ENCODE data around the gene SPSB4. TPM values are rescaled to one million over a fixed set of nuclear protein-coding genes. Genes with fewer than 3 reads are reported as not detected.

SPSB4 gene
- polyA plus RNA-seq, 4 donors: 0.27 to 0.56 TPM; not detected in 2

DNA sequence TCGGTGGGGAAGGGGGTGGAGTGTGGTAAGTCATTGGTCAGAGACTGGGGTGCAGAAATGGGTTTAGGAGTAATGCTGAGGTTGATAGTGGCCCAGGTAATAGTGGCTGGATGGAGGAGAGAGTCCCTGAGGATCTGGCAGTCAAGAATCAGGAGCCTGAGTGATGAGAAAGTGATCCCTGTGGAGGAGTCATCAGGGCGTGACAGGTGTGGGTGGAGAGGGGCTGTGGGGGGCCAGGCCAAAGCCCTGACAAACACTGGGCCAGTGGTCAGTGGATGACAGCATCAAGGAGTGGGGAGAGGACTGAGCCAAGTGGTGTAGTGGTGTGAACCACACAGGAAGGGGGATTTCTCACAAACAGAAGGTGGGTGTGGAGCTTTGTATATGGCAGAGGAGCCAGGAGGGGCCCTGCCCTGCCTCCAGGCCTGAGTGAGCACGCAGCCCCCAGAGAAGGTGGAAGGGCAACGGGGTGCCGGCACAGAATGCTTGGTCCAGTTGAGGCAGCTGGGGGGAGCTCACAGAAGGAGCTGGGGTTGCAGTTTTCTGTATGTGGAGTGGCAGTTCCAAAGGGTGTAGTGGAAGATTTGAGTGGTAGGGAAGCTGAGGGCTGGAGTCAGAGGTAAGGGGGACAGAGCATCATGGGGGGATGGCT lies 77.1 kb downstream of the SPSB4 start:
- no peak overlapping the region for H3K4me3 ChIP-seq (ENCODE audit: low read depth in 1 of 3, low read length in 3 of 3)
- WGBS, 3 donors: 86 to 89% (median 88%) methylated on average over 5 of the region's 5 CpGs
- H3K36me3 ChIP-seq (ENCODE audit: control insufficient read depth in 3 of 3, insufficient read depth in 2 of 3, low read depth in 1 of 3, low read length in 3 of 3): peaks cover 0 to 2% (median 0%) of the 10 kb centered on the region in 3 donors
- no peak overlapping the region for H3K27ac ChIP-seq (ENCODE audit: low read depth in 1 of 3, low read length in 2 of 3)
- no peaks in the 10 kb centered on the region for H3K9me3 ChIP-seq (ENCODE audit: control insufficient read depth in 2 of 2, insufficient read depth in 1 of 2, low read depth in 1 of 2, low read length in 1 of 2)
- peaks cover 0 to 3% (median 0%) of the 10 kb centered on the region in 3 donors for H3K27me3 ChIP-seq (ENCODE audit: control insufficient read depth in 3 of 3, insufficient read depth in 3 of 3, low read length in 3 of 3)
- no peaks in the 10 kb centered on the region for H3K4me1 ChIP-seq (ENCODE audit: control insufficient read depth in 3 of 3, insufficient read depth in 2 of 3, low read depth in 1 of 3, low read length in 2 of 3)
- FAIRE-seq (no peak), DNase-seq (no peak)

DNA sequence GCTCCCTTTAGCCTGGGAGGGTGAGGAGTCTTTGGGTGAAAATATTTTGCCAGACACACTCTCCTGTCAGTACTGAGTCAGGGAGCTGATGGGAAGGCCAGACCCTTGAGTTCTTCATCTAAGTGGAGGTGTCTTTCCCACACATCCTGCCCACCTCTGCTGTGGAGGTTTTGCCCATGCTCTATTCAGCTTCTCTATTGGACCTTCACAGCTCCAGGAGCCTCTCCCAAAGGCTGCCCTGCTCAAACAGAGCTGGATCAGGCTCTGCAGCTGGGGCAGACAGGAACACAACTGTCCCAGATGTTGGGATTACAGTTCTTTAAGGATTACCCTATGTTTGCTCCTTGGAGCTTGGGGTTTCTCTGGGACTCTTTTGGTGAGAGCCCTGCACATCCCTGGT lies 77.9 kb downstream of the SPSB4 start:
- Histone ChIP-seq H3K27me3 (ENCODE audit: control insufficient read depth in 3 of 3, insufficient read depth in 3 of 3, low read length in 3 of 3) (peaks cover 0 to 3% (median 0%) of the 10 kb centered on the region in 3 donors), H3K27ac (ENCODE audit: low read depth in 1 of 3, low read length in 2 of 3) (no peak overlapping the region), H3K9me3 (ENCODE audit: control insufficient read depth in 2 of 2, insufficient read depth in 1 of 2, low read depth in 1 of 2, low read length in 1 of 2) (no peaks in the 10 kb centered on the region), H3K4me3 (ENCODE audit: low read depth in 1 of 3, low read length in 3 of 3) (no peak overlapping the region), H3K36me3 (ENCODE audit: control insufficient read depth in 3 of 3, insufficient read depth in 2 of 3, low read depth in 1 of 3, low read length in 3 of 3) (peaks cover 0 to 2% (median 0%) of the 10 kb centered on the region in 3 donors), H3K4me1 (ENCODE audit: control insufficient read depth in 3 of 3, insufficient read depth in 2 of 3, low read depth in 1 of 3, low read length in 2 of 3) (no peaks in the 10 kb centered on the region)
- FAIRE-seq: no peak
- DNase-seq: no peak

DNA sequence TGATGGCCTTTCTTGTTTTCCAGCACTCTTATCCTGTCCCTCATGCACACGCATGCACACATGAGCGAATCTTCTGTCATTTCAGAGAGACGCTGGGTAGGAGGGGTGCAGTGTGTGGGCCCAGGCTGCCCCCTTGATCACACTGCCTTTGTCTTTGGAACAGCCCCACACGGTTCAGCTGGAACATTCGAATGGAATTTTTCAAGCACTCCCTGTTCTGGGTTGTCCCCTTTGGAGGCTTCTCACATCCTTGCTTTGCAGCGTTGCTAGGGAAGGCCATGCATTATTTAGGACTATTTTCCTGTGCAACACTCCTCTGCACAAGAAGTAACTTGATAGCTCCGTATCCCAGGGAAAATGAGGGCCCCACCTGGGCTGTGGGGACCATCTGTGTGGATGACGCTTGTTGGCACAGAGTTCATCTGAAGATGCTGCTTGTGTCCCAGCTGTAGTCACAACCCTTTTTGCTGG lies 78.4 kb downstream of the SPSB4 start:
- Histone ChIP-seq H3K36me3 (ENCODE audit: control insufficient read depth in 3 of 3, insufficient read depth in 2 of 3, low read depth in 1 of 3, low read length in 3 of 3) (peaks cover 0 to 2% (median 0%) of the 10 kb centered on the region in 3 donors), H3K27me3 (ENCODE audit: control insufficient read depth in 3 of 3, insufficient read depth in 3 of 3, low read length in 3 of 3) (peaks cover 0 to 3% (median 0%) of the 10 kb centered on the region in 3 donors), H3K27ac (ENCODE audit: low read depth in 1 of 3, low read length in 2 of 3) (no peak overlapping the region), H3K4me1 (ENCODE audit: control insufficient read depth in 3 of 3, insufficient read depth in 2 of 3, low read depth in 1 of 3, low read length in 2 of 3) (no peaks in the 10 kb centered on the region), H3K9me3 (ENCODE audit: control insufficient read depth in 2 of 2, insufficient read depth in 1 of 2, low read depth in 1 of 2, low read length in 1 of 2) (no peaks in the 10 kb centered on the region), H3K4me3 (ENCODE audit: low read depth in 1 of 3, low read length in 3 of 3) (no peak overlapping the region)
- 67 to 79% (median 74%) methylated on average over 8 of the region's 8 CpGs for WGBS, 3 donors
- no peak for FAIRE-seq
- no peak for DNase-seq

DNA sequence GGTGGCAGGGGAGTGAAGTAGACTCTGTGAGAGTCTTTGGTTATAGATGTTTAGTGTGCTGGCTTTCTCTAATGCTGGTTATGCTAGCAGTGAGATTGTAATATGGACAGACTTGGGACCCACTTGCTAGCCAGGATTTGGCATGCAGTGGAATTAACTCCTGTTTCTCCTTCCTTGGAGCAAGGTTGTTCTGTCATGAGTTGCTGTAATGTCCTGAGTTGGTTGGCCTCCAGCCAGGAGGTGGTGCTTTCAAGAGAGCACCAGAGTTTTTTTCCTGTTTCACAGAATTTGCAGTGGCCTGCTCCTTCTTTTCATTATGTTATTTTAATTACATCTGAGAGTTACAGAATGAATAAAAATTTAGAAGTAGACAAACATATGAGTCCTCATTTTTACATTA lies 92.4 kb downstream of the SPSB4 start:
- FAIRE-seq: no peak
- no peaks in the 10 kb centered on the region for H3K4me1 ChIP-seq (ENCODE audit: control insufficient read depth in 3 of 3, insufficient read depth in 2 of 3, low read depth in 1 of 3, low read length in 2 of 3)
- H3K4me3 ChIP-seq (ENCODE audit: low read depth in 1 of 3, low read length in 3 of 3): no peak overlapping the region
- no peaks in the 10 kb centered on the region for H3K27me3 ChIP-seq (ENCODE audit: control insufficient read depth in 3 of 3, insufficient read depth in 3 of 3, low read length in 3 of 3)
- H3K36me3 ChIP-seq (ENCODE audit: control insufficient read depth in 3 of 3, insufficient read depth in 2 of 3, low read depth in 1 of 3, low read length in 3 of 3): no peaks in the 10 kb centered on the region
- H3K27ac ChIP-seq (ENCODE audit: low read depth in 1 of 3, low read length in 2 of 3): no peak overlapping the region
- peaks cover 0 to 6% of the 10 kb centered on the region in 2 donors for H3K9me3 ChIP-seq (ENCODE audit: control insufficient read depth in 2 of 2, insufficient read depth in 1 of 2, low read depth in 1 of 2, low read length in 1 of 2)
- DNase-seq: no peak

DNA sequence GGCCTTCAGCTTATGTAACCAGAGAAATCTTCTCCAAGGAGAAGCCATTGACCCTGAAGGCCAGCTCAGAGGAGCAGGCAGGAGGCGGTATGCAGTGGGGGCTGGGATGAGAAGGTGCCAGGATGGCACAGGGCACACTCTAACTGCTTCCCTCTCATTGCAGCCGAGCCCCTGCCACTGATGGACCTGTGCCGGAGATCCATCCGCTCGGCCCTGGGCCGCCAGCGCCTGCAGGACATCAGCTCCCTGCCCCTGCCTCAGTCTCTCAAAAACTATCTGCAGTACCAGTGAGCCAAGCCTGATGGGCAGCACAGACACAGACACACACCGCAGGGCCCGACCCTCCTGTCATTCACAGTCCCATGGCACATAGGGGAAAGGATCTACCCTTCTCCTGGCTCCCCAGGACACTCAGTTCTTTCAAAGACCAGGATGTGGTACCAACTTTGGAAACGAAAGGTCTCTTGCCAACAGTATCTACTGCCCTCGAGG lies 95.9 kb downstream of the SPSB4 start:
- Histone ChIP-seq H3K4me3 (ENCODE audit: low read depth in 1 of 3, low read length in 3 of 3) (no peak overlapping the region), H3K4me1 (ENCODE audit: control insufficient read depth in 3 of 3, insufficient read depth in 2 of 3, low read depth in 1 of 3, low read length in 2 of 3) (no peaks in the 10 kb centered on the region), H3K36me3 (ENCODE audit: control insufficient read depth in 3 of 3, insufficient read depth in 2 of 3, low read depth in 1 of 3, low read length in 3 of 3) (no peaks in the 10 kb centered on the region), H3K27ac (ENCODE audit: low read depth in 1 of 3, low read length in 2 of 3) (no peak overlapping the region), H3K9me3 (ENCODE audit: control insufficient read depth in 2 of 2, insufficient read depth in 1 of 2, low read depth in 1 of 2, low read length in 1 of 2) (no peaks in the 10 kb centered on the region), H3K27me3 (ENCODE audit: control insufficient read depth in 3 of 3, insufficient read depth in 3 of 3, low read length in 3 of 3) (no peaks in the 10 kb centered on the region)
- DNase-seq (no peak), FAIRE-seq (no peak)
- 76 to 87% (median 85%) methylated on average over 11 of the region's 11 CpGs for WGBS, 3 donors

DNA sequence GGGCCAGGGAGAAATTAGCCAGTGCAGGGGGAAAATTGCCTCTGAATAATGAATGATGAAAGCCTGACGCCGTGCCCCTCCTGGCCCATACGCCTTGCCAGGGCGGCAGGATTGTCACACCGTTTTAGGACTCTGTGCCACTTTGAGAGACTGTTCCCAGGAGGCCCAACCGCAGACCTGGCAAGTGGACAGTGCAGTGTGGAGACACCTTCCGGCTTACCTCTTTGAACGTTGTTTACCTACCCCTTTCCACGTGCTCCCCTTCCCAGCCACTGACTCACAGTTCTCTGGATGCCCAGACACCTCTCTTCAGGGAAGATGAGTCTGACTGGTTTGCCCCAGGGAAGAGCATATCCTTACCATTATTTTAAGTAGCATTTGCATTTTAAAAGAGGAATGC lies 96.5 kb downstream of the SPSB4 start:
- DNase-seq (no peak), FAIRE-seq (no peak)
- WGBS, 3 donors: 48 to 74% (median 70%) methylated on average over 9 of the region's 9 CpGs
- Histone ChIP-seq H3K9me3 (ENCODE audit: control insufficient read depth in 2 of 2, insufficient read depth in 1 of 2, low read depth in 1 of 2, low read length in 1 of 2) (no peaks in the 10 kb centered on the region), H3K4me1 (ENCODE audit: control insufficient read depth in 3 of 3, insufficient read depth in 2 of 3, low read depth in 1 of 3, low read length in 2 of 3) (no peaks in the 10 kb centered on the region), H3K27me3 (ENCODE audit: control insufficient read depth in 3 of 3, insufficient read depth in 3 of 3, low read length in 3 of 3) (no peaks in the 10 kb centered on the region), H3K36me3 (ENCODE audit: control insufficient read depth in 3 of 3, insufficient read depth in 2 of 3, low read depth in 1 of 3, low read length in 3 of 3) (no peaks in the 10 kb centered on the region), H3K27ac (ENCODE audit: low read depth in 1 of 3, low read length in 2 of 3) (no peak overlapping the region), H3K4me3 (ENCODE audit: low read depth in 1 of 3, low read length in 3 of 3) (no peak overlapping the region)

DNA sequence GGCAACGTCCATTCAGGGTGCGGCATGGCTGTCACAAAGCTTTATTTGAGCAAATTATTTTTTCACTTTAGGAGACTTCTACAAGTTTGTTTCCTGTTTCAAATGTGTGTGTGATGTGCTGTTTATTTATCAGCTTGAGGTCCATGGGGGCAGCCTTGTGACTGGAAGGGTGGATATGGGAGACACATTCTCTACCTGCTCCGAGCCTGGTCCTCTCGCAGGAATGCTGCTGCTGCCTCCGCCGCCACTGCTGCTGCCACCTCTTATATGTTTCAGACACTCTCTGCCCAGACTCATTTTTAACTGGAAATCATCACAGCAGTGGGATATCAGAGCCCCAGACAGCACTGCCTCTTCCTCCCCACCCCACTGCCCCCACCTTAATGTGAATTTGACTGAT lies 97.0 kb downstream of the SPSB4 start:
- H3K4me1 ChIP-seq (ENCODE audit: control insufficient read depth in 3 of 3, insufficient read depth in 2 of 3, low read depth in 1 of 3, low read length in 2 of 3): no peaks in the 10 kb centered on the region
- no peak overlapping the region for H3K27ac ChIP-seq (ENCODE audit: low read depth in 1 of 3, low read length in 2 of 3)
- no peak overlapping the region for H3K4me3 ChIP-seq (ENCODE audit: low read depth in 1 of 3, low read length in 3 of 3)
- H3K36me3 ChIP-seq (ENCODE audit: control insufficient read depth in 3 of 3, insufficient read depth in 2 of 3, low read depth in 1 of 3, low read length in 3 of 3): no peaks in the 10 kb centered on the region
- WGBS, 3 donors: 83 to 86% (median 85%) methylated on average over 6 of the region's 6 CpGs
- DNase-seq: no peak
- no peaks in the 10 kb centered on the region for H3K9me3 ChIP-seq (ENCODE audit: control insufficient read depth in 2 of 2, insufficient read depth in 1 of 2, low read depth in 1 of 2, low read length in 1 of 2)
- FAIRE-seq: no peak
- H3K27me3 ChIP-seq (ENCODE audit: control insufficient read depth in 3 of 3, insufficient read depth in 3 of 3, low read length in 3 of 3): no peaks in the 10 kb centered on the region

DNA sequence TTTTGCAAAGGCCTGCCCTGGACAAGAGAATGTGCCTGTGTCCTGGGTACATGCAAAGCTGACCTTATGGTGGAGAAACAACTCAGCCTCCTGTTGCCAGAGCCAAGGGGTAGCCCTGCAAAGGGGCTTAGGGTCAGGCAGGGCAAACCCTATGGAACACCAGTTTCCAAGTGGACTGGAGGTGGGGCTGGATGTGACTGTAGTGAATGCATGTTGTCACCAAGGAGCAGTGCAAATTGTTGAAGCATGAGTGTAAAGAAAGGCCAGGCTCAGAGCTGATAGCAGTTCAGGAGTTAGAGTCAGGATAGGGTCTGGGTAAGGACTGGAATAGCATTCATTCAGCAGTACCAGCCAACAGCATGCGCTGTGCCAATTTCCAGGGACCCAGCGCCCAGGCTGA lies 97.6 kb downstream of the SPSB4 start:
- no peak overlapping the region for H3K27ac ChIP-seq (ENCODE audit: low read depth in 1 of 3, low read length in 2 of 3)
- FAIRE-seq: no peak

More for the DNA sequence above, 97.6 kb downstream of the SPSB4 start:
- H3K4me3 ChIP-seq (ENCODE audit: low read depth in 1 of 3, low read length in 3 of 3): no peak overlapping the region
- no peak for DNase-seq
- no peaks in the 10 kb centered on the region for H3K36me3 ChIP-seq (ENCODE audit: control insufficient read depth in 3 of 3, insufficient read depth in 2 of 3, low read depth in 1 of 3, low read length in 3 of 3)
- no peaks in the 10 kb centered on the region for H3K9me3 ChIP-seq (ENCODE audit: control insufficient read depth in 2 of 2, insufficient read depth in 1 of 2, low read depth in 1 of 2, low read length in 1 of 2)
- H3K4me1 ChIP-seq (ENCODE audit: control insufficient read depth in 3 of 3, insufficient read depth in 2 of 3, low read depth in 1 of 3, low read length in 2 of 3): no peaks in the 10 kb centered on the region
- 80 to 93% (median 88%) methylated on average over 2 of the region's 2 CpGs for WGBS, 3 donors
- no peaks in the 10 kb centered on the region for H3K27me3 ChIP-seq (ENCODE audit: control insufficient read depth in 3 of 3, insufficient read depth in 3 of 3, low read length in 3 of 3)

All from small intestine (tissue), 7 donors.